ENCODE measurements around the gene NEK8. TPM values are rescaled to one million over a fixed set of nuclear protein-coding genes. Genes with fewer than 3 reads are reported as not detected.
"Not testable (repeated sequence)": the region's sequence is repeated elsewhere in the genome, so short reads cannot be mapped to it uniquely, and the experiment has no call there.

NEK8 gene
- total RNA-seq, 2 experiments from 2014 or later: 4.8 to 5.6 TPM

GRCh38 chr17:28717578-28718332 is 10.8 kb upstream of the NEK8 start, which contains the start of gene RAB34:
Gene RAB34, minus strand, starts transcription at chr17:28717868. Its CDS starts 602 bp downstream, at chr17:28717266.
- Mint-ChIP-seq H3K27ac (peak within 1 kb of the TSS; percentile 64), H3K4me3 (peak within 1 kb of the TSS; percentile 62), H3K36me3 (peaks cover 30% of the 10 kb centered on the region), H3K27me3 (peaks cover 45% of the 10 kb centered on the region), H3K4me1 (peaks cover 20% of the 10 kb centered on the region), H3K9me3 (no peaks in the 10 kb centered on the region)
- DNase-seq: no peak

- Mint-ChIP-seq H3K4me3 (peak overlapping the region; percentile 62), H3K36me3 (peaks cover 37% of the 10 kb centered on the region), H3K9me3 (no peaks in the 10 kb centered on the region), H3K27me3 (peaks cover 45% of the 10 kb centered on the region), H3K27ac (peak overlapping the region; percentile 64), H3K4me1 (peaks cover 25% of the 10 kb centered on the region)
- DNase-seq: no peak
Measured at GRCh38 chr17:28718333-28719020, 10.1 kb upstream of the NEK8 start.

GRCh38 chr17:28719021-28719433 is 9.6 kb upstream of the NEK8 start:
- H3K27ac Mint-ChIP-seq: peak overlapping the region; percentile 100
- H3K4me3 Mint-ChIP-seq: peak overlapping the region; percentile 100
- DNase-seq: no peak
- peaks cover 41% of the 10 kb centered on the region for H3K27me3 Mint-ChIP-seq
- H3K9me3 Mint-ChIP-seq: no peaks in the 10 kb centered on the region
- H3K4me1 Mint-ChIP-seq: peaks cover 31% of the 10 kb centered on the region
- peaks cover 42% of the 10 kb centered on the region for H3K36me3 Mint-ChIP-seq

- Mint-ChIP-seq H3K4me1 (peaks cover 42% of the 10 kb centered on the region), H3K27ac (peak overlapping the region; percentile 100), H3K27me3 (peaks cover 30% of the 10 kb centered on the region), H3K9me3 (no peaks in the 10 kb centered on the region), H3K4me3 (peak overlapping the region; percentile 100), H3K36me3 (peaks cover 56% of the 10 kb centered on the region)
- peak; percentile 42 for DNase-seq
Measured at GRCh38 chr17:28720247-28720996, 8.2 kb upstream of the NEK8 start.

GRCh38 chr17:28720997-28721329 is 7.6 kb upstream of the NEK8 start:
- H3K9me3 Mint-ChIP-seq, DNase-seq: not testable (repeated sequence)
- peak overlapping the region; percentile 100 for H3K4me3 Mint-ChIP-seq
- H3K27me3 Mint-ChIP-seq: peaks cover 28% of the 10 kb centered on the region
- H3K36me3 Mint-ChIP-seq: peaks cover 61% of the 10 kb centered on the region
- H3K4me1 Mint-ChIP-seq: peaks cover 45% of the 10 kb centered on the region
- peak overlapping the region; percentile 100 for H3K27ac Mint-ChIP-seq

- Mint-ChIP-seq H3K27ac (peak overlapping the region; percentile 100), H3K4me3 (peak overlapping the region; percentile 100), H3K4me1 (peaks cover 47% of the 10 kb centered on the region), H3K27me3 (peaks cover 20% of the 10 kb centered on the region), H3K9me3 (no peaks in the 10 kb centered on the region), H3K36me3 (peaks cover 61% of the 10 kb centered on the region)
- no peak for DNase-seq
Measured at GRCh38 chr17:28722417-28723158, 6.0 kb upstream of the NEK8 start.

GRCh38 chr17:28723159-28723835 is 5.3 kb upstream of the NEK8 start:
- Mint-ChIP-seq H3K4me1 (peaks cover 47% of the 10 kb centered on the region), H3K9me3 (no peaks in the 10 kb centered on the region), H3K27me3 (peaks cover 15% of the 10 kb centered on the region), H3K4me3 (peak overlapping the region; percentile 100), H3K36me3 (peaks cover 61% of the 10 kb centered on the region), H3K27ac (peak overlapping the region; percentile 90)
- no peak for DNase-seq

GRCh38 chr17:28723836-28724499 is 4.6 kb upstream of the NEK8 start:
- not testable (repeated sequence) for DNase-seq, H3K9me3 Mint-ChIP-seq
- Mint-ChIP-seq H3K27ac (peak overlapping the region; percentile 90), H3K27me3 (peaks cover 13% of the 10 kb centered on the region), H3K36me3 (peaks cover 61% of the 10 kb centered on the region), H3K4me1 (peaks cover 44% of the 10 kb centered on the region), H3K4me3 (peak overlapping the region; percentile 100)

- DNase-seq: no peak
- H3K9me3 Mint-ChIP-seq: no peaks in the 10 kb centered on the region
- H3K27me3 Mint-ChIP-seq: peaks cover 13% of the 10 kb centered on the region
- H3K36me3 Mint-ChIP-seq: peaks cover 61% of the 10 kb centered on the region
- H3K4me1 Mint-ChIP-seq: peaks cover 44% of the 10 kb centered on the region
- peak overlapping the region; percentile 90 for H3K27ac Mint-ChIP-seq
- peak overlapping the region; percentile 100 for H3K4me3 Mint-ChIP-seq
Measured at GRCh38 chr17:28724500-28725165, 4.0 kb upstream of the NEK8 start.

- Mint-ChIP-seq H3K4me3 (peak overlapping the region; percentile 100), H3K9me3 (no peaks in the 10 kb centered on the region), H3K36me3 (peaks cover 56% of the 10 kb centered on the region), H3K4me1 (peaks cover 46% of the 10 kb centered on the region), H3K27me3 (peaks cover 9% of the 10 kb centered on the region), H3K27ac (peak overlapping the region; percentile 90)
- peak; percentile 41 for DNase-seq
Measured at GRCh38 chr17:28725166-28725659, 3.4 kb upstream of the NEK8 start.

GRCh38 chr17:28725660-28726225 is 2.8 kb upstream of the NEK8 start:
- peak overlapping the region; percentile 100 for H3K4me3 Mint-ChIP-seq
- peaks cover 50% of the 10 kb centered on the region for H3K36me3 Mint-ChIP-seq
- DNase-seq: peak; percentile 81
- H3K27ac Mint-ChIP-seq: peak overlapping the region; percentile 90
- peaks cover 6% of the 10 kb centered on the region for H3K27me3 Mint-ChIP-seq
- H3K4me1 Mint-ChIP-seq: peaks cover 46% of the 10 kb centered on the region
- no peaks in the 10 kb centered on the region for H3K9me3 Mint-ChIP-seq

GRCh38 chr17:28726226-28726626 is 2.4 kb upstream of the NEK8 start, which contains the start of gene TLCD1:
Gene TLCD1, minus strand, starts transcription at chr17:28726233. Its CDS starts 136 bp downstream, at chr17:28726097.
- Mint-ChIP-seq H3K4me1 (peaks cover 46% of the 10 kb centered on the region), H3K27me3 (peaks cover 4% of the 10 kb centered on the region), H3K27ac (peak within 1 kb of the TSS; percentile 99), H3K4me3 (peak within 1 kb of the TSS; percentile 100), H3K36me3 (peaks cover 45% of the 10 kb centered on the region), H3K9me3 (no peaks in the 10 kb centered on the region)
- DNase-seq: peak; percentile 85

Measured in activated naive CD8-positive, alpha-beta T cell treated with anti-CD3 and anti-CD28 coated beads for 36 hours (primary cell).